H1 (cell line): ENCODE measurements around the gene NBAS. TPM values are rescaled to one million over a fixed set of nuclear protein-coding genes. Genes with fewer than 3 reads are reported as not detected.

Experiments used
- CTCF ChIA-PET: fragments of 300-600 bp; sonication (Branson Sonifier 250); formaldehyde crosslinking; loops from one replicate; lab custom pipeline; 2021; ENCODE audit not compliant: partially characterized antibody; lab: Charles Lee
- POLR2A ChIA-PET: fragments of 300-600 bp; sonication (Branson Sonifier 250); formaldehyde crosslinking; loops from one replicate; lab custom pipeline; 2021; ENCODE audit warnings: inconsistent platforms; ENCODE audit not compliant: partially characterized antibody; lab: Charles Lee
- DNase-seq, 2 experiments: peaks; one replicate each; pipeline versions ENCODE4 v3.0.0 to v3.0.0-alpha.2; 2010 to 2022; ENCODE audit warnings: low spot score in 2 of 2, low read depth in 1 of 2, mixed read lengths in 1 of 2
- FAIRE-seq: peaks from 2 replicates; lab custom pipeline; 2011; peaks lifted over from hg19 to GRCh38; lab: Jason Lieb, UNC
- H2AFZ ChIP-seq: 2 replicates; pipeline ENCODE4 v1.8.1; 2012; ENCODE audit warnings: low read length, inconsistent platforms
- H2AK5ac ChIP-seq: 2 replicates; pipeline ENCODE4 v1.6.1; 2013; ENCODE audit warnings: low read depth, low read length
- H2BK120ac ChIP-seq: replicated peaks from 2 replicates; pipeline ENCODE3; 2013; ENCODE audit warnings: low read depth, low read length, inconsistent platforms
- H2BK12ac ChIP-seq: 2 replicates; pipeline ENCODE4 v1.6.1; 2013; ENCODE audit warnings: low read depth, low read length
- H2BK15ac ChIP-seq: 2 replicates; pipeline ENCODE4 v1.6.1; 2013; ENCODE audit warnings: low read length
- H2BK20ac ChIP-seq: 2 replicates; pipeline ENCODE4 v1.6.1; 2013; ENCODE audit warnings: low read length
- H2BK5ac ChIP-seq: 2 replicates; pipeline ENCODE4 v1.6.1; 2013; ENCODE audit warnings: low read depth, low read length
- H3K14ac ChIP-seq: 2 replicates; pipeline ENCODE4 v1.6.1; 2013; ENCODE audit warnings: inconsistent platforms; ENCODE audit not compliant: insufficient read length
- H3K18ac ChIP-seq: 2 replicates; pipeline ENCODE4 v1.6.1; 2013; ENCODE audit warnings: low read length; ENCODE audit errors: extremely low read depth
- H3K23ac ChIP-seq: 2 replicates; pipeline ENCODE4 v1.6.1; 2013; ENCODE audit warnings: inconsistent platforms; ENCODE audit not compliant: insufficient read length
- H3K23me2 ChIP-seq: 2 replicates; pipeline ENCODE4 v1.6.1; 2013; ENCODE audit warnings: low read depth, low read length
- H3K27ac ChIP-seq: 2 replicates; pipeline ENCODE4 v1.6.1; 2011; ENCODE audit warnings: low read depth, low read length, inconsistent platforms
- H3K27me3 ChIP-seq, 4 experiments: replicated peaks in 1 of 4; 1 replicate in 1 of 4; 2 replicates in 3 of 4; pipeline versions ENCODE4 v1.6.1 to v1.8.1; 2011 to 2013; ENCODE audit warnings: low read length in 3 of 4, mild to moderate bottlenecking in 3 of 4, inconsistent platforms in 2 of 4, mixed read lengths in 2 of 4, moderate library complexity in 1 of 4; ENCODE audit not compliant: control insufficient read depth in 3 of 4, insufficient read depth in 3 of 4; ENCODE audit errors: extremely low read depth in 1 of 4
- H3K36me3 ChIP-seq, 4 experiments: 2 replicates each; pipeline versions ENCODE4 v1.6.1 to v1.8.1; 2011 to 2013; ENCODE audit warnings: mild to moderate bottlenecking in 4 of 4, low read length in 3 of 4, moderate library complexity in 2 of 4, control low read depth in 1 of 4, inconsistent platforms in 1 of 4; ENCODE audit not compliant: insufficient read depth in 4 of 4, control insufficient read depth in 2 of 4
- H3K4ac ChIP-seq: replicated peaks from 2 replicates; pipeline ENCODE3; 2013; ENCODE audit warnings: low read length, low read depth, mixed read lengths, inconsistent platforms; ENCODE audit not compliant: insufficient read length
- H3K4me1 ChIP-seq, 4 experiments: replicated peaks in 1 of 4; 1 replicate in 1 of 4; 2 replicates in 3 of 4; pipeline versions ENCODE4 v1.6.1 to v1.8.1; 2011 to 2013; ENCODE audit warnings: low read length in 3 of 4, inconsistent platforms in 2 of 4, mixed read lengths in 1 of 4; ENCODE audit not compliant: insufficient read depth in 4 of 4, control insufficient read depth in 3 of 4
- H3K4me2 ChIP-seq, 2 experiments: 2 replicates each; pipeline versions ENCODE4 v1.6.1 to v1.8.1; 2011 to 2013; ENCODE audit warnings: low read depth in 2 of 2, low read length in 2 of 2, control low read depth in 1 of 2, inconsistent platforms in 1 of 2, mild to moderate bottlenecking in 1 of 2; ENCODE audit not compliant: insufficient read depth in 1 of 2
- H3K4me3 ChIP-seq, 4 experiments: fragments of 200-600, 300-600 bp in 1 of 4; sonication (generic), shearing (Covaris generic), sonication (Bioruptor Twin) in 1 of 4; 2 replicates each; pipeline versions ENCODE4 v1.5.1 to v1.8.1; 2011 to 2016; ENCODE audit warnings: low read length in 4 of 4, low read depth in 3 of 4, control low read depth in 2 of 4, inconsistent platforms in 2 of 4, mild to moderate bottlenecking in 2 of 4, mixed read lengths in 1 of 4, moderate library complexity in 1 of 4; ENCODE audit not compliant: insufficient read depth in 2 of 4; ENCODE audit errors: extremely low read depth in 1 of 4
- H3K56ac ChIP-seq: replicated peaks from 2 replicates; pipeline ENCODE3; 2013; ENCODE audit warnings: low read depth, mild to moderate bottlenecking, mixed read lengths, low read length, inconsistent platforms; ENCODE audit not compliant: insufficient read length
- H3K79me1 ChIP-seq: 2 replicates; pipeline ENCODE4 v1.6.1; 2013; ENCODE audit warnings: low read depth, low read length, control low read depth
- H3K79me2 ChIP-seq, 2 experiments: 2 replicates each; pipeline versions ENCODE4 v1.6.1 to v1.8.1; 2012 to 2013; ENCODE audit warnings: low read length in 2 of 2, mild to moderate bottlenecking in 2 of 2, inconsistent platforms in 1 of 2; ENCODE audit not compliant: insufficient read depth in 2 of 2, control insufficient read depth in 1 of 2
- H3K9ac ChIP-seq, 4 experiments: replicated peaks in 1 of 4; 1 replicate in 1 of 4; 2 replicates in 3 of 4; pipeline versions ENCODE4 v1.6.1 to v1.8.1; 2011 to 2013; ENCODE audit warnings: low read depth in 3 of 4, low read length in 3 of 4, control low read depth in 2 of 4, mild to moderate bottlenecking in 2 of 4, moderate library complexity in 2 of 4, inconsistent platforms in 1 of 4; ENCODE audit errors: extremely low read depth in 1 of 4
- H3K9me3 ChIP-seq, 2 experiments: 2 replicates each; pipeline versions ENCODE4 v1.6.1 to v1.8.1; 2012 to 2013; ENCODE audit warnings: mild to moderate bottlenecking in 2 of 2, moderate library complexity in 2 of 2, control low read depth in 1 of 2, inconsistent platforms in 1 of 2, low read depth in 1 of 2, low read length in 1 of 2, mixed read lengths in 1 of 2; ENCODE audit not compliant: insufficient read depth in 2 of 2
- H4K20me1 ChIP-seq, 2 experiments: replicated peaks in 1 of 2; 2 replicates each; pipeline versions ENCODE3 to v1.8.1; 2011 to 2013; ENCODE audit warnings: inconsistent platforms in 2 of 2, low read length in 2 of 2, mild to moderate bottlenecking in 1 of 2; ENCODE audit not compliant: insufficient read depth in 2 of 2, control insufficient read depth in 1 of 2
- H4K5ac ChIP-seq: 2 replicates; pipeline ENCODE4 v1.6.1; 2013; ENCODE audit warnings: low read length, low read depth, mixed read lengths, inconsistent platforms; ENCODE audit not compliant: insufficient read length
- H4K8ac ChIP-seq: 2 replicates; pipeline ENCODE4 v1.8.0; 2013; ENCODE audit warnings: mild to moderate bottlenecking, moderate library complexity, low read length, inconsistent platforms; ENCODE audit not compliant: insufficient read depth; ENCODE audit errors: extremely low read depth
- H4K91ac ChIP-seq: replicated peaks from 2 replicates; pipeline ENCODE3; 2013; ENCODE audit warnings: low read length, mixed read lengths, inconsistent platforms; ENCODE audit not compliant: insufficient read length
- TCF12 ChIP-seq: IDR thresholded peaks from 2 replicates; pipeline ENCODE4 v1.6.1; 2011; ENCODE audit warnings: low read depth, mild to moderate bottlenecking, low read length
- WGBS, 2 experiments: shearing (Covaris generic) in 1 of 2; methylation state at CpG; one replicate each; pipeline versions ENCODE4 v1.1.6 to v1.1.7; 2013 to 2015; ENCODE audit warnings: low lambda C conversion rate in 2 of 2, mixed read lengths in 2 of 2, inconsistent platforms in 1 of 2, low coverage in 1 of 2, missing lambda C conversion rate in 1 of 2; ENCODE audit not compliant: insufficient replicate concordance in 2 of 2, insufficient coverage in 1 of 2, insufficient read length in 1 of 2; ENCODE audit errors: extremely low coverage in 1 of 2, missing lambda C conversion rate in 1 of 2; 5-methylcytosine and 5-hydroxymethylcytosine counted together
- polyA plus RNA-seq, 7 experiments: library from polyadenylated mRNA; depleted of rRNA in 3 of 7; stranded (reverse) in 5 of 7; unstranded in 2 of 7; fragments of >200 nt in 5 of 7; fragments of 200-250 nt in 2 of 7; gene quantifications; 1 replicate in 5 of 7; 2 replicates in 1 of 7; 4 replicates in 1 of 7; pipeline versions ENCODE4 v1.2.1 to v1.2.3, GENCODE V29; 2011 to 2013; ENCODE audit warnings: missing spikeins in 2 of 7, mixed read lengths in 2 of 7
- total RNA-seq: library from RNA; stranded (reverse); fragmentation: NEBNext Ultra II Directional; extraction: Animal tissue kit (Norgen Biotek cat#: 25700); gene quantifications from 2 replicates; pipeline ENCODE4 v1.2.1, GENCODE V29; 2021

The NBAS gene
- total and polyA plus RNA-seq, 2 of the 8 experiments (the other 6 are each of a cell fraction or from before 2014, with no cell fraction given), result 19.6 to 34.8 TPM

GRCh38 chr2:15158532-15158931 lies 402.6 kb downstream of the NBAS start:
- Histone ChIP-seq H2BK12ac (no peak overlapping the region; the same call in 1 of the 2 replicates), H3K4me2 (no peak overlapping the region), H2BK15ac (no peak overlapping the region), H3K9ac (no peak overlapping the region), H3K4me3 (no peak overlapping the region), H4K20me1 (no peaks in the 10 kb centered on the region), H3K9me3 (no peaks in the 10 kb centered on the region), H3K79me1 (no peaks in the 10 kb centered on the region), H2AK5ac (no peak overlapping the region), H3K18ac (no peak overlapping the region), H3K27ac (no peak overlapping the region; the same call in 1 of the 2 replicates), H2AFZ (no peak overlapping the region), H3K14ac (no peak overlapping the region), H2BK20ac (no peak overlapping the region), H3K4ac (no peak overlapping the region), H3K23ac (no peak overlapping the region), H4K91ac (no peak overlapping the region), H2BK120ac (no peak overlapping the region), H3K36me3 (no peaks in the 10 kb centered on the region), H4K5ac (no peak overlapping the region), H3K79me2 (no peaks in the 10 kb centered on the region), H3K4me1 (peaks cover 2 to 20% (median 11%) of the 10 kb centered on the region in 4 experiments), H4K8ac (no peak overlapping the region), H3K56ac (no peak overlapping the region), H3K23me2 (no peaks in the 10 kb centered on the region), H2BK5ac (no peak overlapping the region), H3K27me3 (no peaks in the 10 kb centered on the region)
- WGBS, 2 experiments, result 86% methylated on average over 5 of the region's 5 CpGs; no CpG with 5 or more reads in 1 of the 2 experiments
- no peak for TF ChIP-seq TCF12
- ChIA-PET POLR2A (no interaction called here), CTCF (interaction anchor here (0.6 to 1.6 kb wide), 5 partner anchors 13 to 419 kb away, joined by 3 to 6 read pairs (median 3); no protein-coding TSS in a partner anchor)
- DNase-seq, result no peak
- no peak for FAIRE-seq
